ENCODE measurements around the gene SPATA25.

SPATA25 gene

GRCh38 chr20:45925821-45926506, 38.5 kb upstream of the SPATA25 start:
- no peak overlapping the region for H3K27ac ChIP-seq (ENCODE audit: low read depth, low read length)
- H3K4me3 ChIP-seq (ENCODE audit: low read depth in 1 of 2, low read length in 2 of 2): no peak overlapping the region
- peaks cover 0 to 6% of the 10 kb centered on the region in 2 donors for H3K4me1 ChIP-seq (ENCODE audit: control insufficient read depth in 1 of 2, insufficient read depth in 2 of 2, low read length in 2 of 2)
- no peaks in the 10 kb centered on the region for H3K9me3 ChIP-seq (ENCODE audit: control insufficient read depth in 1 of 2, low read length in 2 of 2)
- H3K9ac ChIP-seq (ENCODE audit: low read depth in 1 of 2, low read length in 2 of 2): no peak overlapping the region
- no peaks in the 10 kb centered on the region for H3K27me3 ChIP-seq (ENCODE audit: control insufficient read depth in 1 of 2, insufficient read depth in 2 of 2, low read length in 2 of 2)
- no peaks in the 10 kb centered on the region for H3K36me3 ChIP-seq (ENCODE audit: control insufficient read depth in 1 of 2, insufficient read depth in 2 of 2, low read length in 2 of 2)

- H3K4me1 ChIP-seq (ENCODE audit: control insufficient read depth in 1 of 2, insufficient read depth in 2 of 2, low read length in 2 of 2): peaks cover 0 to 14% of the 10 kb centered on the region in 2 donors
- no peaks in the 10 kb centered on the region for H3K9me3 ChIP-seq (ENCODE audit: control insufficient read depth in 1 of 2, low read length in 2 of 2)
- no peak overlapping the region for H3K27ac ChIP-seq (ENCODE audit: low read depth, low read length)
- H3K4me3 ChIP-seq (ENCODE audit: low read depth in 1 of 2, low read length in 2 of 2): no peak overlapping the region
- peak overlapping the region in 1 of 2 donors; percentile 21 for H3K9ac ChIP-seq (ENCODE audit: low read depth in 1 of 2, low read length in 2 of 2)
- H3K36me3 ChIP-seq (ENCODE audit: control insufficient read depth in 1 of 2, insufficient read depth in 2 of 2, low read length in 2 of 2): no peaks in the 10 kb centered on the region
- H3K27me3 ChIP-seq (ENCODE audit: control insufficient read depth in 1 of 2, insufficient read depth in 2 of 2, low read length in 2 of 2): no peaks in the 10 kb centered on the region
Measured at GRCh38 chr20:45924391-45925261, 37.2 kb upstream of the SPATA25 start.

GRCh38 chr20:45921337-45922189, 34.1 kb upstream of the SPATA25 start:
- H3K4me1 ChIP-seq (ENCODE audit: control insufficient read depth in 1 of 2, insufficient read depth in 2 of 2, low read length in 2 of 2): peaks cover 5 to 26% of the 10 kb centered on the region in 2 donors
- H3K9ac ChIP-seq (ENCODE audit: low read depth in 1 of 2, low read length in 2 of 2): no peak overlapping the region
- no peak overlapping the region for H3K4me3 ChIP-seq (ENCODE audit: low read depth in 1 of 2, low read length in 2 of 2)
- H3K27ac ChIP-seq (ENCODE audit: low read depth, low read length): no peak overlapping the region
- no peaks in the 10 kb centered on the region for H3K9me3 ChIP-seq (ENCODE audit: control insufficient read depth in 1 of 2, low read length in 2 of 2)
- H3K27me3 ChIP-seq (ENCODE audit: control insufficient read depth in 1 of 2, insufficient read depth in 2 of 2, low read length in 2 of 2): no peaks in the 10 kb centered on the region
- H3K36me3 ChIP-seq (ENCODE audit: control insufficient read depth in 1 of 2, insufficient read depth in 2 of 2, low read length in 2 of 2): no peaks in the 10 kb centered on the region

- Histone ChIP-seq H3K27me3 (ENCODE audit: control insufficient read depth in 1 of 2, insufficient read depth in 2 of 2, low read length in 2 of 2) (no peaks in the 10 kb centered on the region), H3K27ac (ENCODE audit: low read depth, low read length) (no peak overlapping the region), H3K36me3 (ENCODE audit: control insufficient read depth in 1 of 2, insufficient read depth in 2 of 2, low read length in 2 of 2) (no peaks in the 10 kb centered on the region), H3K9ac (ENCODE audit: low read depth in 1 of 2, low read length in 2 of 2) (no peak overlapping the region), H3K4me1 (ENCODE audit: control insufficient read depth in 1 of 2, insufficient read depth in 2 of 2, low read length in 2 of 2) (peaks cover 5 to 26% of the 10 kb centered on the region in 2 donors), H3K4me3 (ENCODE audit: low read depth in 1 of 2, low read length in 2 of 2) (no peak overlapping the region), H3K9me3 (ENCODE audit: control insufficient read depth in 1 of 2, low read length in 2 of 2) (no peaks in the 10 kb centered on the region)
Measured at GRCh38 chr20:45920462-45921336, 33.3 kb upstream of the SPATA25 start.

- Histone ChIP-seq H3K4me1 (ENCODE audit: control insufficient read depth in 1 of 2, insufficient read depth in 2 of 2, low read length in 2 of 2) (peaks cover 5 to 24% of the 10 kb centered on the region in 2 donors), H3K27me3 (ENCODE audit: control insufficient read depth in 1 of 2, insufficient read depth in 2 of 2, low read length in 2 of 2) (no peaks in the 10 kb centered on the region), H3K9me3 (ENCODE audit: control insufficient read depth in 1 of 2, low read length in 2 of 2) (no peaks in the 10 kb centered on the region), H3K27ac (ENCODE audit: low read depth, low read length) (peak overlapping the region; percentile 14), H3K4me3 (ENCODE audit: low read depth in 1 of 2, low read length in 2 of 2) (no peak overlapping the region), H3K9ac (ENCODE audit: low read depth in 1 of 2, low read length in 2 of 2) (no peak overlapping the region), H3K36me3 (ENCODE audit: control insufficient read depth in 1 of 2, insufficient read depth in 2 of 2, low read length in 2 of 2) (no peaks in the 10 kb centered on the region)
Measured at GRCh38 chr20:45919542-45920399, 32.3 kb upstream of the SPATA25 start.

- H3K9ac ChIP-seq (ENCODE audit: low read depth in 1 of 2, low read length in 2 of 2): no peak overlapping the region
- H3K27ac ChIP-seq (ENCODE audit: low read depth, low read length): peak overlapping the region; percentile 14
- H3K4me1 ChIP-seq (ENCODE audit: control insufficient read depth in 1 of 2, insufficient read depth in 2 of 2, low read length in 2 of 2): peaks cover 5 to 23% of the 10 kb centered on the region in 2 donors
- no peaks in the 10 kb centered on the region for H3K27me3 ChIP-seq (ENCODE audit: control insufficient read depth in 1 of 2, insufficient read depth in 2 of 2, low read length in 2 of 2)
- no peaks in the 10 kb centered on the region for H3K36me3 ChIP-seq (ENCODE audit: control insufficient read depth in 1 of 2, insufficient read depth in 2 of 2, low read length in 2 of 2)
- no peak overlapping the region for H3K4me3 ChIP-seq (ENCODE audit: low read depth in 1 of 2, low read length in 2 of 2)
- H3K9me3 ChIP-seq (ENCODE audit: control insufficient read depth in 1 of 2, low read length in 2 of 2): no peaks in the 10 kb centered on the region
Measured at GRCh38 chr20:45918779-45919537, 31.5 kb upstream of the SPATA25 start.

GRCh38 chr20:45918182-45918737, 30.8 kb upstream of the SPATA25 start:
- Histone ChIP-seq H3K36me3 (ENCODE audit: control insufficient read depth in 1 of 2, insufficient read depth in 2 of 2, low read length in 2 of 2) (no peaks in the 10 kb centered on the region), H3K9me3 (ENCODE audit: control insufficient read depth in 1 of 2, low read length in 2 of 2) (no peaks in the 10 kb centered on the region), H3K27me3 (ENCODE audit: control insufficient read depth in 1 of 2, insufficient read depth in 2 of 2, low read length in 2 of 2) (no peaks in the 10 kb centered on the region), H3K4me1 (ENCODE audit: control insufficient read depth in 1 of 2, insufficient read depth in 2 of 2, low read length in 2 of 2) (peaks cover 5 to 23% of the 10 kb centered on the region in 2 donors), H3K9ac (ENCODE audit: low read depth in 1 of 2, low read length in 2 of 2) (peak overlapping the region in 1 of 2 donors; percentile 22), H3K27ac (ENCODE audit: low read depth, low read length) (no peak overlapping the region), H3K4me3 (ENCODE audit: low read depth in 1 of 2, low read length in 2 of 2) (no peak overlapping the region)

GRCh38 chr20:45917790-45918141, 30.3 kb upstream of the SPATA25 start:
- no peaks in the 10 kb centered on the region for H3K36me3 ChIP-seq (ENCODE audit: control insufficient read depth in 1 of 2, insufficient read depth in 2 of 2, low read length in 2 of 2)
- H3K27ac ChIP-seq (ENCODE audit: low read depth, low read length): peak overlapping the region; percentile 36
- H3K4me1 ChIP-seq (ENCODE audit: control insufficient read depth in 1 of 2, insufficient read depth in 2 of 2, low read length in 2 of 2): peaks cover 5 to 23% of the 10 kb centered on the region in 2 donors
- no peaks in the 10 kb centered on the region for H3K9me3 ChIP-seq (ENCODE audit: control insufficient read depth in 1 of 2, low read length in 2 of 2)
- H3K4me3 ChIP-seq (ENCODE audit: low read depth in 1 of 2, low read length in 2 of 2): no peak overlapping the region
- no peak overlapping the region for H3K9ac ChIP-seq (ENCODE audit: low read depth in 1 of 2, low read length in 2 of 2)
- no peaks in the 10 kb centered on the region for H3K27me3 ChIP-seq (ENCODE audit: control insufficient read depth in 1 of 2, insufficient read depth in 2 of 2, low read length in 2 of 2)
